ENCODE results near the gene DHFR2. TPM values are rescaled to one million over a fixed set of nuclear protein-coding genes. Genes with fewer than 3 reads are reported as not detected.
"Not testable (repeated sequence)": the region's sequence is repeated elsewhere in the genome, so short reads cannot be mapped to it uniquely, and the experiment has no call there.

DHFR2 gene
- total and polyA plus RNA-seq, 7 donors = 1.2 to 5.4 (median 4.2) TPM

GRCh38 chr3:94089126-94089525, 26.4 kb upstream of the DHFR2 start:
- no peaks in the 10 kb centered on the region for H3K4me1 ChIP-seq
- no peak for TF ChIP-seq POLR2A (IDR thresholded peaks at IDR 0.05)
- TF ChIP-seq EP300 (IDR thresholded peaks at IDR 0.05) = no peak
- TF ChIP-seq POLR2AphosphoS5 (IDR thresholded peaks at IDR 0.05) = no peak
- no peak for TF ChIP-seq CTCF (IDR thresholded peaks at IDR 0.05)
- H3K27me3 ChIP-seq = no peaks in the 10 kb centered on the region
- WGBS, 2 donors = 92 to 96% methylated on average over 1 of the region's 1 CpG
- H3K27ac ChIP-seq = no peak overlapping the region
- no peak for DNase-seq
- intact Hi-C loops (cut with DNase I) = no loop called here
- H3K9me3 ChIP-seq = no peaks in the 10 kb centered on the region
- H3K4me3 ChIP-seq = no peak overlapping the region
- peaks cover 0 to 51% (median 3%) of the 10 kb centered on the region in 4 donors for H3K36me3 ChIP-seq

- no peaks in the 10 kb centered on the region for H3K4me1 ChIP-seq
- intact Hi-C loops (cut with DNase I) = no loop called here
These were observed 20.5 kb upstream of the DHFR2 start for GRCh38 chr3:94083261-94083660.

GRCh38 chr3:94082391-94082937, 19.7 kb upstream of the DHFR2 start:
- Histone ChIP-seq H3K36me3 (peaks cover 0 to 28% (median 3%) of the 10 kb centered on the region in 4 donors), H3K4me1 (no peaks in the 10 kb centered on the region), H3K27ac (no peak overlapping the region), H3K27me3 (no peaks in the 10 kb centered on the region), H3K9me3 (no peaks in the 10 kb centered on the region), H3K4me3 (no peak overlapping the region)
- WGBS, 2 donors = 86 to 91% methylated on average over 8 of the region's 8 CpGs
- no peak for DNase-seq
- no peak for TF ChIP-seq POLR2A (IDR thresholded peaks at IDR 0.05)
- TF ChIP-seq CTCF (IDR thresholded peaks at IDR 0.05) = no peak
- no peak for TF ChIP-seq EP300 (IDR thresholded peaks at IDR 0.05)
- no peak for TF ChIP-seq POLR2AphosphoS5 (IDR thresholded peaks at IDR 0.05)
- intact Hi-C loops (cut with DNase I) = no loop called here

More at GRCh38 chr3:94083261-94083660, 20.5 kb upstream of the DHFR2 start:
- H3K36me3 ChIP-seq = peaks cover 0 to 28% (median 3%) of the 10 kb centered on the region in 4 donors
- TF ChIP-seq EP300 (IDR thresholded peaks at IDR 0.05) (no peak), POLR2A (IDR thresholded peaks at IDR 0.05) (no peak), CTCF (IDR thresholded peaks at IDR 0.05) (no peak), POLR2AphosphoS5 (IDR thresholded peaks at IDR 0.05) (no peak)
- WGBS, 2 donors = 75 to 82% methylated on average over 4 of the region's 4 CpGs
- H3K27me3 ChIP-seq = no peaks in the 10 kb centered on the region
- DNase-seq = no peak
- no peaks in the 10 kb centered on the region for H3K9me3 ChIP-seq
- no peak overlapping the region for H3K4me3 ChIP-seq
- H3K27ac ChIP-seq = no peak overlapping the region

- WGBS, 2 donors = 32 to 73% methylated on average over 5 of the region's 5 CpGs
- intact Hi-C loops (cut with DNase I) = no loop called here
These were observed 19.2 kb upstream of the DHFR2 start for GRCh38 chr3:94081884-94082283.

GRCh38 chr3:94080552-94080951, 17.8 kb upstream of the DHFR2 start:
- H3K4me3 ChIP-seq; H3K27ac ChIP-seq; H3K9me3 ChIP-seq; H3K4me1 ChIP-seq; intact Hi-C loops (cut with DNase I); DNase-seq; H3K27me3 ChIP-seq: not testable (repeated sequence)
- peaks cover 0 to 19% (median 1%) of the 10 kb centered on the region in 4 donors for H3K36me3 ChIP-seq
- 47 to 74% methylated on average over 5 of the region's 5 CpGs for WGBS, 2 donors

More at GRCh38 chr3:94081884-94082283, 19.2 kb upstream of the DHFR2 start:
- TF ChIP-seq EP300 (IDR thresholded peaks at IDR 0.05) (no peak), POLR2AphosphoS5 (IDR thresholded peaks at IDR 0.05) (no peak), CTCF (IDR thresholded peaks at IDR 0.05) (no peak), POLR2A (IDR thresholded peaks at IDR 0.05) (no peak)
- H3K4me3 ChIP-seq = no peak overlapping the region
- H3K4me1 ChIP-seq = no peaks in the 10 kb centered on the region
- H3K9me3 ChIP-seq = no peaks in the 10 kb centered on the region
- H3K27ac ChIP-seq = no peak overlapping the region
- no peaks in the 10 kb centered on the region for H3K27me3 ChIP-seq
- DNase-seq = no peak
- H3K36me3 ChIP-seq = peaks cover 0 to 28% (median 3%) of the 10 kb centered on the region in 4 donors

All from sigmoid colon (tissue), 7 donors.